Activated T-cell treated with anti-CD3 and anti-CD28 coated beads, Interleukin-2, amount 50 U/mL, for 4 hours (primary cell): Measurements from ENCODE around the gene C17orf75. TPM values are rescaled to one million over a fixed set of nuclear protein-coding genes. Genes with fewer than 3 reads are reported as not detected.

Experiments used
- ATAC-seq, 2 donors: fragments of 200-7000 bp; cut with Tn5 transposase; one replicate each; pipeline ENCODE4 v1.10.0; 2021
- DNase-seq: peaks from one replicate; pipeline ENCODE4 v3.0.0-alpha.2; 2020
- H3K27me3 Mint-ChIP-seq: one replicate; pipeline ENCODE4 v1.8.0; 2021; ENCODE audit warnings: low read depth, mixed read lengths
- H3K36me3 Mint-ChIP-seq: one replicate; pipeline ENCODE4 v1.8.0; 2022; ENCODE audit warnings: mixed read lengths; ENCODE audit not compliant: insufficient read depth
- H3K4me1 Mint-ChIP-seq: one replicate; pipeline ENCODE4 v1.8.0; 2021; ENCODE audit warnings: low read depth, mixed read lengths
- H3K4me3 Mint-ChIP-seq: one replicate; pipeline ENCODE4 v1.8.0; 2021; ENCODE audit warnings: mild to moderate bottlenecking, moderate library complexity, mixed read lengths
- H3K9me3 Mint-ChIP-seq: one replicate; pipeline ENCODE4 v1.8.0; 2021; ENCODE audit warnings: mixed read lengths
- total RNA-seq, 3 donors: library from RNA; stranded (reverse); gene quantifications; one replicate each; pipeline ENCODE4 v1.2.1, GENCODE V29; 2021

C17orf75 gene
- total RNA-seq, 3 donors from 2014 or later = 29.1 to 34.1 (median 31.7) TPM

GRCh38 chr17:32305049-32305448 lies 36.9 kb downstream of the C17orf75 start:
- no peak overlapping the region for H3K4me3 Mint-ChIP-seq
- H3K36me3 Mint-ChIP-seq = no peaks in the 10 kb centered on the region
- ATAC-seq = no peak
- no peaks in the 10 kb centered on the region for H3K9me3 Mint-ChIP-seq
- DNase-seq = no peak
- no peaks in the 10 kb centered on the region for H3K4me1 Mint-ChIP-seq
- H3K27me3 Mint-ChIP-seq = no peaks in the 10 kb centered on the region

GRCh38 chr17:32303781-32304288 lies 38.1 kb downstream of the C17orf75 start:
- no peak overlapping the region for H3K4me3 Mint-ChIP-seq
- no peaks in the 10 kb centered on the region for H3K36me3 Mint-ChIP-seq
- ATAC-seq = no peak
- no peak for DNase-seq
- no peaks in the 10 kb centered on the region for H3K27me3 Mint-ChIP-seq
- no peaks in the 10 kb centered on the region for H3K4me1 Mint-ChIP-seq
- no peaks in the 10 kb centered on the region for H3K9me3 Mint-ChIP-seq

GRCh38 chr17:32302860-32303649 lies 38.9 kb downstream of the C17orf75 start:
- Mint-ChIP-seq H3K9me3 (no peaks in the 10 kb centered on the region), H3K4me3 (no peak overlapping the region), H3K4me1 (no peaks in the 10 kb centered on the region), H3K36me3 (no peaks in the 10 kb centered on the region), H3K27me3 (no peaks in the 10 kb centered on the region)
- no peak for ATAC-seq
- DNase-seq = no peak

GRCh38 chr17:32302037-32302436 lies 39.9 kb downstream of the C17orf75 start:
- no peak for DNase-seq
- no peak overlapping the region for H3K4me3 Mint-ChIP-seq
- ATAC-seq = no peak
- H3K27me3 Mint-ChIP-seq = no peaks in the 10 kb centered on the region
- no peaks in the 10 kb centered on the region for H3K9me3 Mint-ChIP-seq
- no peaks in the 10 kb centered on the region for H3K36me3 Mint-ChIP-seq
- no peaks in the 10 kb centered on the region for H3K4me1 Mint-ChIP-seq

- H3K27me3 Mint-ChIP-seq = no peaks in the 10 kb centered on the region
- no peak overlapping the region for H3K4me3 Mint-ChIP-seq
- DNase-seq (no peak), ATAC-seq (no peak)
- H3K9me3 Mint-ChIP-seq = no peaks in the 10 kb centered on the region
- no peaks in the 10 kb centered on the region for H3K4me1 Mint-ChIP-seq
- no peaks in the 10 kb centered on the region for H3K36me3 Mint-ChIP-seq
These were observed 42.3 kb downstream of the C17orf75 start for GRCh38 chr17:32299580-32300164.

- Mint-ChIP-seq H3K27me3 (no peaks in the 10 kb centered on the region), H3K4me3 (no peak overlapping the region), H3K4me1 (no peaks in the 10 kb centered on the region), H3K9me3 (no peaks in the 10 kb centered on the region), H3K36me3 (no peaks in the 10 kb centered on the region)
- ATAC-seq = no peak
- no peak for DNase-seq
These were observed 43.0 kb downstream of the C17orf75 start for GRCh38 chr17:32298721-32299579.

- Mint-ChIP-seq H3K9me3 (no peaks in the 10 kb centered on the region), H3K4me1 (no peaks in the 10 kb centered on the region), H3K27me3 (no peaks in the 10 kb centered on the region), H3K36me3 (no peaks in the 10 kb centered on the region), H3K4me3 (no peak overlapping the region)
- ATAC-seq (no peak), DNase-seq (no peak)
These were observed 43.7 kb downstream of the C17orf75 start for GRCh38 chr17:32298298-32298697.

GRCh38 chr17:32297860-32298259 lies 44.1 kb downstream of the C17orf75 start:
- ATAC-seq (no peak), DNase-seq (no peak)
- H3K27me3 Mint-ChIP-seq = no peaks in the 10 kb centered on the region
- H3K9me3 Mint-ChIP-seq = no peaks in the 10 kb centered on the region
- no peaks in the 10 kb centered on the region for H3K36me3 Mint-ChIP-seq
- no peaks in the 10 kb centered on the region for H3K4me1 Mint-ChIP-seq
- no peak overlapping the region for H3K4me3 Mint-ChIP-seq

- DNase-seq (no peak), ATAC-seq (no peak)
- H3K36me3 Mint-ChIP-seq = no peaks in the 10 kb centered on the region
- H3K27me3 Mint-ChIP-seq = no peaks in the 10 kb centered on the region
- H3K4me1 Mint-ChIP-seq = no peaks in the 10 kb centered on the region
- H3K9me3 Mint-ChIP-seq = no peaks in the 10 kb centered on the region
- no peak overlapping the region for H3K4me3 Mint-ChIP-seq
These were observed 44.5 kb downstream of the C17orf75 start for GRCh38 chr17:32297424-32297823.

GRCh38 chr17:32292094-32292493 lies 49.9 kb downstream of the C17orf75 start:
- no peaks in the 10 kb centered on the region for H3K9me3 Mint-ChIP-seq
- DNase-seq = no peak

GRCh38 chr17:32289471-32290070 lies 52.4 kb downstream of the C17orf75 start:
- Mint-ChIP-seq H3K36me3 (no peaks in the 10 kb centered on the region), H3K4me3 (no peak overlapping the region), H3K4me1 (no peaks in the 10 kb centered on the region), H3K9me3 (no peaks in the 10 kb centered on the region), H3K27me3 (no peaks in the 10 kb centered on the region)
- no peak for DNase-seq
- ATAC-seq = no peak

More at GRCh38 chr17:32292094-32292493, 49.9 kb downstream of the C17orf75 start:
- Mint-ChIP-seq H3K4me3 (no peak overlapping the region), H3K36me3 (no peaks in the 10 kb centered on the region), H3K4me1 (no peaks in the 10 kb centered on the region), H3K27me3 (no peaks in the 10 kb centered on the region)
- ATAC-seq = no peak

GRCh38 chr17:32288615-32289014 lies 53.4 kb downstream of the C17orf75 start:
- DNase-seq = no peak
- Mint-ChIP-seq H3K36me3 (no peaks in the 10 kb centered on the region), H3K9me3 (no peaks in the 10 kb centered on the region), H3K4me1 (no peaks in the 10 kb centered on the region), H3K27me3 (peaks cover 5% of the 10 kb centered on the region), H3K4me3 (no peak overlapping the region)
- no peak for ATAC-seq

GRCh38 chr17:32287804-32288511 lies 54.0 kb downstream of the C17orf75 start:
- Mint-ChIP-seq H3K36me3 (no peaks in the 10 kb centered on the region), H3K4me3 (no peak overlapping the region), H3K4me1 (no peaks in the 10 kb centered on the region), H3K9me3 (no peaks in the 10 kb centered on the region), H3K27me3 (peaks cover 6% of the 10 kb centered on the region)
- DNase-seq (no peak), ATAC-seq (no peak)

- Mint-ChIP-seq H3K27me3 (peaks cover 6% of the 10 kb centered on the region), H3K4me1 (no peaks in the 10 kb centered on the region), H3K4me3 (no peak overlapping the region), H3K9me3 (no peaks in the 10 kb centered on the region), H3K36me3 (no peaks in the 10 kb centered on the region)
- ATAC-seq (no peak), DNase-seq (no peak)
These were observed 55.5 kb downstream of the C17orf75 start for GRCh38 chr17:32286518-32286900.
